Measurements from ENCODE around the gene NPNT. TPM values are rescaled to one million over a fixed set of nuclear protein-coding genes. Genes with fewer than 3 reads are reported as not detected.

Gene NPNT
- total RNA-seq, 4 donors from 2014 or later, result 3.8 to 12.4 (median 6.9) TPM

GRCh38 chr4:105998171-105999063 lies 103.1 kb downstream of the NPNT start:
- TF ChIP-seq POLR2A (IDR thresholded peaks at IDR 0.05), result no peak
- no peak for TF ChIP-seq CTCF (IDR thresholded peaks at IDR 0.05)
- WGBS, 2 donors, result 73 to 78% methylated on average over 7 of the region's 7 CpGs
- intact Hi-C loops (cut with DNase I; ENCODE audit: low total_unique reads), result no loop called here
- H3K4me3 ChIP-seq (ENCODE audit: low read depth, poor library complexity, severe bottlenecking), result no peak overlapping the region
- no peak for DNase-seq (ENCODE audit: low spot score in 2 of 2)

GRCh38 chr4:106002994-106003393 lies 107.7 kb downstream of the NPNT start:
- WGBS, 2 donors, result 45 to 51% methylated on average over 2 of the region's 2 CpGs
- no peak overlapping the region for H3K4me3 ChIP-seq (ENCODE audit: low read depth, poor library complexity, severe bottlenecking)
- DNase-seq (ENCODE audit: low spot score in 2 of 2), result no peak
- intact Hi-C loops (cut with DNase I; ENCODE audit: low total_unique reads), result no loop called here
- TF ChIP-seq CTCF (IDR thresholded peaks at IDR 0.05) (no peak), POLR2A (IDR thresholded peaks at IDR 0.05) (no peak)

- WGBS, 2 donors, result 85 to 95% methylated on average over 2 of the region's 2 CpGs
- DNase-seq (ENCODE audit: low spot score in 2 of 2), result no peak
- no peak overlapping the region for H3K4me3 ChIP-seq (ENCODE audit: low read depth, poor library complexity, severe bottlenecking)
- TF ChIP-seq CTCF (IDR thresholded peaks at IDR 0.05), result no peak
- TF ChIP-seq POLR2A (IDR thresholded peaks at IDR 0.05), result no peak
- intact Hi-C loops (cut with DNase I; ENCODE audit: low total_unique reads), result no loop called here
Measured at GRCh38 chr4:106010761-106011160, 115.5 kb downstream of the NPNT start.

GRCh38 chr4:106011387-106011786 lies 116.1 kb downstream of the NPNT start:
- intact Hi-C loops (cut with DNase I; ENCODE audit: low total_unique reads), result no loop called here
- WGBS, 2 donors, result 97 to 100% methylated on average over 1 of the region's 1 CpG
- H3K4me3 ChIP-seq (ENCODE audit: low read depth, poor library complexity, severe bottlenecking), result no peak overlapping the region
- no peak for TF ChIP-seq CTCF (IDR thresholded peaks at IDR 0.05)
- TF ChIP-seq POLR2A (IDR thresholded peaks at IDR 0.05), result no peak
- DNase-seq (ENCODE audit: low spot score in 2 of 2), result no peak

- WGBS, 2 donors, result 70 to 72% methylated on average over 5 of the region's 5 CpGs
- no peak for TF ChIP-seq POLR2A (IDR thresholded peaks at IDR 0.05)
- no peak for TF ChIP-seq CTCF (IDR thresholded peaks at IDR 0.05)
- H3K4me3 ChIP-seq (ENCODE audit: low read depth, poor library complexity, severe bottlenecking), result no peak overlapping the region
- DNase-seq (ENCODE audit: low spot score in 2 of 2), result no peak
- intact Hi-C loops (cut with DNase I; ENCODE audit: low total_unique reads), result no loop called here
Measured at GRCh38 chr4:106017975-106018374, 122.7 kb downstream of the NPNT start.

Measured in lower leg skin (tissue), 4 donors.